GM19324 (cell line): ENCODE measurements around the gene FST.

Experiments used
- ATAC-seq: cut with Tn5 transposase; IDR thresholded peaks from one replicate; pipeline ENCODE4 v1.9.1; 2021; ENCODE audit warnings: mild to moderate bottlenecking, moderate library complexity; ENCODE audit not compliant: unreplicated experiment, low FRiP score

FST gene

GRCh38 chr5:53472720-53473510 lies 7.5 kb upstream of the FST start:
- no peak for ATAC-seq

GRCh38 chr5:53473633-53474032 lies 6.8 kb upstream of the FST start:
- ATAC-seq, result no peak

GRCh38 chr5:53475320-53475719 lies 5.1 kb upstream of the FST start:
- ATAC-seq, result no peak

GRCh38 chr5:53476019-53476418 lies 4.4 kb upstream of the FST start:
- ATAC-seq, result no peak

GRCh38 chr5:53476531-53477480 lies 3.6 kb upstream of the FST start:
- ATAC-seq, result no peak

GRCh38 chr5:53478411-53479044 lies 1.9 kb upstream of the FST start:
- no peak for ATAC-seq

GRCh38 chr5:53479045-53479589 lies 1.3 kb upstream of the FST start:
- no peak for ATAC-seq

- ATAC-seq, result no peak
These were observed 626 bp upstream of the FST start for GRCh38 chr5:53479590-53480415.

GRCh38 chr5:53481159-53481886 lies 894 bp downstream of the FST start:
- ATAC-seq, result no peak

- ATAC-seq, result peak; percentile 70
These were observed 1.7 kb downstream of the FST start for GRCh38 chr5:53481887-53482716.

- no peak for ATAC-seq
These were observed 2.5 kb downstream of the FST start for GRCh38 chr5:53482717-53483638.

- ATAC-seq, result no peak
These were observed 7.0 kb downstream of the FST start for GRCh38 chr5:53487436-53487835.

- ATAC-seq, result no peak
These were observed 7.8 kb downstream of the FST start for GRCh38 chr5:53488195-53488722.

GRCh38 chr5:53490747-53491146 lies 10.3 kb downstream of the FST start:
- ATAC-seq, result no peak

GRCh38 chr5:53501054-53501453 lies 20.6 kb downstream of the FST start:
- no peak for ATAC-seq

- no peak for ATAC-seq
These were observed 23.3 kb downstream of the FST start for GRCh38 chr5:53503562-53504218.

GRCh38 chr5:53507013-53507412 lies 26.6 kb downstream of the FST start:
- ATAC-seq, result no peak
